HCEC 1CT (cell line): ENCODE measurements around the gene MYL3.

Source experiments
- DNase-seq: peaks from one replicate; pipeline ENCODE4 v3.0.0-alpha.2; 2017

MYL3 gene

GRCh38 chr3:46864061-46864881 is 1.0 kb upstream of the MYL3 start:
- no peak for DNase-seq

DNA sequence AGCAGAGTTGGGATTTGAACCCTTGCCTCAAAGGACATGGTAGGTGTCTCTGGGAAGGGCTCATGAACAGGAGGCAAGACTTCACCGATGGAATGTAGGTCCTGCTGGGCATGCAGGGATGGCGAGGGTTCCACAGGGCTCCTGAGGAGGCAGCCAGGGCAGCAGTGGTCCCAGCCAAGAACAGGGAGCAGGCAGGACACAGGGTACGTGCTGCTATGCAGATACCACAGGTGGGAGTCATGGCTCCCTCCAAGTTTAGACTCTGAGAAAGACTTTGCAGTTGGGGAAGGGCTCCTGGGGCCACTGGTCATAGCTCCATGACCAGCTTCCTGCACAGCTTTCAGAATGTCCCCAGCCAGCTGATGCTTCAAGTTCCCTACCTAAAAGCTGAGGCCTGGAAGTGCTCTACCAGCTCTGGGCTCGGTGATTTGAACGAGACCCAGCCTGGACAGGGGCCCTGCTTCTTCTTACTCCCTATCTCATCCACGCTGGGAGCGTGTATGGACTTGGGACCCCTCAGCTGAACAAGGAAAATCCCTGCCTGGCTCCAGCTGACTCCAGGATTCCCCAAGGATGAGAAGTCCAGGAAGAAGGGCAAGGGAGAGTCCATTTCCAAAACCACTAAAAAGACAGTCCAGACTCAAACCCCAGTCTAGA is 747 bp downstream of the MYL3 start:
- DNase-seq, result no peak

GRCh38 chr3:46861605-46862368 is 1.5 kb downstream of the MYL3 start:
- DNase-seq, result no peak

- no peak for DNase-seq
Observed at GRCh38 chr3:46860810-46861604, 2.2 kb downstream of the MYL3 start.

DNA sequence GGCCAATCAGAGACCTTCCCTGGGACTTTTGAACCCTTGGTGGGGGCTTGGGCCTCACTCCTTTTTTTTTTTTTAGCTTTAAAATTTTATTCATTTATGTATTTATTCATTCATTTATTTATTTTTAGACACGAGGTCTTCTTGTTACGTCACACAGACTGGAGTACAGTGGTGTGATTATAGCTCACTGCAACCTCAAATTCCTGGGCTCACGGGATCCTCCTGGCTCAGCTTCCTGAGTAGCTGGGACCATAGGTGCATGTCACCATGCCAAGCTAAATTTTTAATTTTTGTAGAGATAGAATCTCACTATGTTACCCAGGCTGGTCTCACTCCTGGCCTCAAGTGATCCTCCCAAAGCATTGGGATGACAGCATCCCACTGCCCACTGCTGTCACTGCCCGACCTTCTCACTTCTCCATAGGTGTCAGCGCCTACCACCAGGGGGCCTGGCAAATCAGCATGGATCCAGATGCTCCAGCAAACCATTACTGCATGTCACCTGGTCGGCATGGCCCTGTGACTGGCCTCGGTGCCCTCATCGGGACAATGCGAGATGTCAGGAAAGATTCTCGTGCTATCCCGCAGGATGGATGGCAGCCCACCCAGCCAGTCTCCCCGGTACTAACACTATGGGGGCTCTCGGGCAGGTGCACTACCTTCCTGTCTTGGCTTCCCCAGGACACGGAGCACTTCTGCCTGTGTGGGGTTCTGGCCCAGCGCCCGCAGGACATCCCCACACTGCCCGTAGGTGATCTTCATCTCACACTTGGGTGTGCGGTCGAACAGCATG is 3.0 kb downstream of the MYL3 start:
- DNase-seq, result peak; percentile 20

DNA sequence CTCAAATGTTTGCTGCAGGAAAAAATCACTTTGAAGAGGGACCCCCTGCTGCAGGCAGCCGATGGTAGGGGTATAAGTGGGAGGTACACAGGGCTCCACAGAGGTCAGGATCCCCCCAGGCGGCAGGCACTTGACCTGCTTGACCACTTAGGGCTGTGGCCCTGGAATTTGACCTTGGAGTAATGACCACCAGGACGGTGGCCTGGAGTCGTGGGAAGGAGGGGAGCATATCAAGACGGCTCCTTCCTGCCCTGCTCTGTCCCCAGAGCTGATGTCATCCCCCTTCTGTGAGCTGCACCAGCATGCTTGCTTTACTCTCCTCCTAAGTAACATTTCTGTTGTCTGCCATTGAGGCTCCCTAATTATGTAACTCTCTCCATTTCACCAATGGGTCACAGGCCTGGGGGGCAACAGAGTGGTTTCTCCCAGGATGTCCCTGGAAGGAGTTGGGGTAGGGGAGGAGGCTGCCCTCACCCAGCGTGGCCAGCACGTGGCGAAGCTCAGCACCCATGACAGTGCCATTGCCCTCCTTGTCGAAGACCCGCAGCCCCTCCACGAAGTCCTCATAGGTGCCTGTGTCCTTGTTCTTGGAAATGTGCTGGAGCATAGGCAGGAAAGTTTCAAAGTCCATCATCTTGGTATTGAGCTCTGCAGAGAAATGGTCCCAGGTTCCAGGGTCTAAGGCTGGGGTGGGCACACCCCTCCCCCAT is 4.1 kb downstream of the MYL3 start:
- no peak for DNase-seq

GRCh38 chr3:46858456-46858855 is 4.8 kb downstream of the MYL3 start:
- no peak for DNase-seq

- no peak for DNase-seq
Observed at GRCh38 chr3:46857485-46858341, 5.5 kb downstream of the MYL3 start.

- DNase-seq, result no peak
Observed at GRCh38 chr3:46856576-46857471, 6.4 kb downstream of the MYL3 start.

GRCh38 chr3:46854555-46854991 is 8.7 kb downstream of the MYL3 start:
- no peak for DNase-seq

- DNase-seq, result no peak
Observed at GRCh38 chr3:46853441-46854415, 9.5 kb downstream of the MYL3 start.

DNA sequence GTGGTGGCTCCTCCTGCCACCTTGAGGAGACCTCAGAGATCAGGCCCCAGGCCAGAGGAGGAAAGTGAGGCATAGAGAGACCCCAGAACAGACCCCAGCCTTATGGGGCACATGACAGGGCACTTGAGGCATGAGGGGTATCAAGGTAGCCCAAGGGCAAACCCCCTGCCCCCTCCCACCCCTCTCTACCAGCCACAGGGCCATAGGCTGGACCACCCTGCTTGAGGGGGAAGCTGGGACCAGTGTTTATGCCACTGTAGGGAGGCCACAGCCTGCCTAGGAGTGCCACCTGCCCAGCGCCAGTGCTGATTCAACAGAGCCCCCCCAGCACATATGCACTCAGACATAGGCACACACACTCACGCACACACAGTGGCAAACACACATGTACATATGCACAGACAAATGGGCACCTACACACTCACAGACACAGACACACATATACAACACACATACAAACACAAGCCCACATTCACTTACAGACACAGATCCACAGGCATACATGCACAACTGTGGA is 10.3 kb downstream of the MYL3 start:
- no peak for DNase-seq

GRCh38 chr3:46852334-46852720 is 10.9 kb downstream of the MYL3 start:
- DNase-seq, result no peak

- DNase-seq, result no peak
Observed at GRCh38 chr3:46851364-46852333, 11.6 kb downstream of the MYL3 start.

GRCh38 chr3:46850468-46850779 is 12.8 kb downstream of the MYL3 start:
- no peak for DNase-seq

DNA sequence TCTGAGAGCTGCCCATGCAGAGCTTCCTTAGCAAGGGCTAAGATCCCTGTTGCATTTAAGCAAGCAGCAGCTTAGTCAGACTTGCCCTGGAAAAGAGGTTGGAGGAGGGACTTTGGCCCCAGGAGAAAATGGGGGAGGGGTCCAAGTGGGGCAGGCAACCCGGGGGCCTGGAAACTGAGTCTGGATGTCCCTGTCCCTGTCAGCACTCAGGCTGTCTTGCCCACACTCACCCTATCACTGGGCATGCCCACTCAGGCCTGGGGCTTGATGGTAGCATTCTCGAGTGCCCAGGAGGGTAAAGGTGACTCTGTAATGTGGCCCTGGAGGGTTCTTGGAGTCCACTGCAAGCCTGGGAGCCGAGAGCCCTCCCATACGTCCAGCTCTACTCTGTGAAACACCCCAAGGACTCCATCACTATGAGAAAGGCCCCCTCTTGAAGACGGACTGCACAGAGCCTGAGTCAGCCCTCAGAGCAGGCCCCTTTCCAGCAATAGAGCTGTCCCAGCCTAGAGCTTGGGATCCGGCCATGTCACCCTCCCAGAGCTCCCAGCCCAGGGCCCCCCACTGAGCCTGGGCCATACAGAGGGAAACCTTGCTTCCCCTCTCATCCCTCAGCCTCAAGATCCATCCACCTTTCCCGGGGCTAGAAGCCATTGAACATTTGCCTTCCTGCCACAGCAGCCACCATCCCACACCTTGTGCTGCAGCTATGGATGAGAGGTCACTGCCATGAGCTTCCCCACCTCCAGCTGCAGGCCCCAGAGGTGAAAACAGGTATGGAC is 13.4 kb downstream of the MYL3 start:
- DNase-seq, result no peak
